Putamen (tissue), 1 donor: ENCODE measurements around the gene PI4KA.
"Not testable (repeated sequence)": the region's sequence is repeated elsewhere in the genome, so short reads cannot be mapped to it uniquely, and the experiment has no call there.

ENCODE experiments used
- DNase-seq: peaks from one replicate; pipeline ENCODE4 v3.0.0-alpha.2; 2016; ENCODE audit warnings: low spot score

The PI4KA gene

GRCh38 chr22:20748082-20748481 is 110.5 kb downstream of the PI4KA start:
- DNase-seq, result no peak

- DNase-seq, result no peak
Measured at GRCh38 chr22:20747223-20747622, 111.4 kb downstream of the PI4KA start.

GRCh38 chr22:20746431-20747189 is 112.0 kb downstream of the PI4KA start:
- DNase-seq, result no peak

- no peak for DNase-seq
Measured at GRCh38 chr22:20745119-20745518, 113.5 kb downstream of the PI4KA start.

GRCh38 chr22:20744456-20744855 is 114.2 kb downstream of the PI4KA start:
- DNase-seq, result no peak

GRCh38 chr22:20742764-20743163 is 115.8 kb downstream of the PI4KA start:
- DNase-seq, result no peak

GRCh38 chr22:20741634-20742581 is 116.7 kb downstream of the PI4KA start:
- no peak for DNase-seq

GRCh38 chr22:20741008-20741633 is 117.5 kb downstream of the PI4KA start:
- DNase-seq, result no peak

- no peak for DNase-seq
Measured at GRCh38 chr22:20740222-20740951, 118.2 kb downstream of the PI4KA start.

- no peak for DNase-seq
Measured at GRCh38 chr22:20738394-20739089, 120.1 kb downstream of the PI4KA start.

- not testable (repeated sequence) for DNase-seq
Measured at GRCh38 chr22:20736891-20737290, 121.7 kb downstream of the PI4KA start.

- not testable (repeated sequence) for DNase-seq
Measured at GRCh38 chr22:20735356-20736162, 123.1 kb downstream of the PI4KA start.

- not testable (repeated sequence) for DNase-seq
Measured at GRCh38 chr22:20732431-20732830, 126.2 kb downstream of the PI4KA start.

GRCh38 chr22:20729194-20729593 is 129.4 kb downstream of the PI4KA start:
- DNase-seq, result no peak

GRCh38 chr22:20728523-20729190 is 130.0 kb downstream of the PI4KA start:
- peak; percentile 58 for DNase-seq

GRCh38 chr22:20727118-20728015 is 131.2 kb downstream of the PI4KA start:
- DNase-seq, result no peak

- no peak for DNase-seq
Measured at GRCh38 chr22:20725987-20726558, 132.5 kb downstream of the PI4KA start.
